GM21390 (cell line): ENCODE data around the gene TACR2.

Experiments
- ATAC-seq: cut with Tn5 transposase; IDR thresholded peaks from one replicate; pipeline ENCODE4 v1.9.1; 2021; ENCODE audit not compliant: unreplicated experiment

TACR2 gene

GRCh38 chr10:69405221-69405620, 11.5 kb downstream of the TACR2 start:
- no peak for ATAC-seq

- no peak for ATAC-seq
These were observed 11.9 kb downstream of the TACR2 start for GRCh38 chr10:69404786-69405185.

DNA sequence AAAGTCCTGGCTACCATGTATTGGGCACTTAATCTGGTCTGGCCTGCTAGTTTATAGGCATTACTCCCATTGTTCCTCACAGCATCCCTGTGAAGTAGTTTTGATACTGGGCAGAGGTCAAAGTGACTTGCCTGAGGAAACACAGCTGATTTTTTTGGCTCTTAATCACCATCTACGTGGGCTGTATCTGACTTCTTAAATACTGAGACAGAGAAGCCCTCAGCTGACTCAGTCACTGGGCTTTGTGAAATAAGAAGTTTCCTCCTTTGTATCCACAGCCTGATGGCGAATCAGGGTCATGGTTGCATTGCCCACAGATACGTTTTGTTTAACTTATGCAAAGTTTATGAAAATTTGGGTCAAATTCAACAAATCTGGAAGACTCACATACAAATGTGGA, 13.2 kb downstream of the TACR2 start:
- no peak for ATAC-seq

- no peak for ATAC-seq
These were observed 13.7 kb downstream of the TACR2 start for GRCh38 chr10:69403066-69403465.

GRCh38 chr10:69402386-69402785, 14.3 kb downstream of the TACR2 start:
- ATAC-seq: no peak

DNA sequence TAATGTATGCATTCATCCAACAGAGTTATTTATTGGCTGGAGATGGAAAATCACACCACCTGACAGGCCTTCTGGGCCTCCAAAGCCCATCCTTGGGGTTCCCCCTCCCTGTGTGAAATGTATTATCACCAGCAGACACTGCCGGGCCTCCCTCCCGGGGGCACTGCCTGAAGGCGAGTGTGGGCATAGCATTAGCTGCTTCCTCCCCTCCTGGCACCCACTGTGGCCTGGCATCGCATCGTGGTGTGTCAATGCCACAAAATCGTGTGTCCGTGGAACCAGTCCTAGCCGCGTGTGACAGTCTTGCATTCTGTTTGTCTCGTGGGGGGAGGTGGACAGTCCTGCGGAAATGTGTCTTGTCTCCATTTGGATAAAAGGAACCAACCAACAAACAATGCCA, 15.3 kb downstream of the TACR2 start:
- ATAC-seq: no peak

- ATAC-seq: no peak
These were observed 15.8 kb downstream of the TACR2 start for GRCh38 chr10:69400936-69401335.

GRCh38 chr10:69398466-69398865, 18.3 kb downstream of the TACR2 start:
- ATAC-seq: no peak

DNA sequence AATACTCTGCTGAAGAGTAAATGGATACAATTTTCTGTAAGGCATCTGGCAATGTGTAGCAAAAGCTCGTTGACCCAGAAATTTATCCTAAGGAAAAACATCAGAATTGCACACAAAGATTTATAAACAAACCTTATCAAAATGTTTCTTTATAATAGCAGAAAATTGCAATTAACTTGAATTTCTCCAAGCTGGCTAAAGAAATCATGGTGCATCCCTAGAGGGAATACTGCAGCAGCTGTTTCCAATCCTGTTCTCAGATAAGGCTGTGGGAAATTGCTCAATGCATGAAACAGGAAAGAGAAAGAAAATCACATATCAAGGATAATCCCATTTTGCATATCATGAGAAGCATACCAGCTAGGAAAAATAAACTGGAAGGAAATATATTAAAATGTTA, 18.7 kb downstream of the TACR2 start:
- no peak for ATAC-seq

GRCh38 chr10:69394020-69394419, 22.7 kb downstream of the TACR2 start:
- no peak for ATAC-seq

DNA sequence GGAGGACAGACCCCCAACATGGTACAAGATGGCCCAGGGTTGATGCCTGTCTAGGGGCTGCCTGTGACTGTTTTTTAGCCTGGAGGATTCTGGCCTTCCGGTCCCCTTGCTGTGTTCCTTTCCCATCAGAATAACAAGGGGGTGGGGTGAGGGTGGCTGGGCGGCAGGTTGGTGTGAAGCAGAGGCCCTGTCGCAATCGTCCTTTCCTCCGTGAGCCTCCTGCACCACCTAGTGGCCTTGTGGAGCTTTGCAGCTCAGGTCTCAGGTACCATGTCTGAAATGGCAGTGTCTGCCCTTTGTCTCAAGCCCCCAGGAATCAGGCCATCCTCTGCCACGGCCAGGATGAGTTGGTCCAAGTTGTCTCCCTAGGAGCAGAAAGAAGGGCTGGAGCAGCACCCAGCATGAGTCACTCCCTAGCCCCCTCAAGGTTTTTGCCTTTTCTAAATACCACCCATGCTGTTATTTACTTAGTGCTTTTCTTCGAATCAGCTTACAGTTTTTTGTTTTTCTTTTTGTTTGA, 24.2 kb downstream of the TACR2 start:
- ATAC-seq: peak; percentile 74

- ATAC-seq: no peak
These were observed 25.6 kb downstream of the TACR2 start for GRCh38 chr10:69391158-69391557.

DNA sequence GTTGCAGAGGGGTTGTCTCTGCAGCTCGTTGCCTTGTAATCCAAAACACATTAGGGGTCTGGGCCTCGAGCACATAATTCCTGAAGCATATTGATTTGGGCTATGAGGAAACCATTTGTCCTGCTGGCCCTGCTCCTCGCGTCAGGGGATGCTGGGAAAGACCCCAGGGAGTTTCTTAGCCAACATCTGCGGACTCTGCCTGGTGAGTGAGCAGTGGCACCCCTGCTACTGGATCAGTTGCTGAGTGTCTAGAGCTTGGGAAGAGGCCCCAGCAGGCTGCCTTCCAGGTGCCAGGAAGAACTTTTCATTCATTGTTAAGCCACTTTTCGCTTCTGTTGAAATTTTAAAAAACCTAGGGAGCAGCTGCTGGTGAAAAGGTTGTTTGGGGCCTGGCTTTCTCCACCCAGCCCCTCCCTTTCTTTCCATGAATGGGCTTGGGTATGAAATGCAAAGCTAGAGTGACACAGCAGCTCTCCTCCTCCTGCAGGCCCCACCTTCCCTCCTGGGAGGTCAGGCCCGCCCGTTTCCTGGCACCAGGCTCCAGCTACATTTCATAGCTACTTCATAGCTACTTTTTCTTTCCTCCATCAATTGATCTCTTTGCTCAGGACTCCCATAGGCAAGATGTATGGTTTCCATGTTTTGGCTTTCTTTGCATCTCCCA, 26.8 kb downstream of the TACR2 start:
- ATAC-seq: no peak

- ATAC-seq: no peak
These were observed 28.2 kb downstream of the TACR2 start for GRCh38 chr10:69388488-69388887.

- no peak for ATAC-seq
These were observed 29.2 kb downstream of the TACR2 start for GRCh38 chr10:69387500-69387899.

- no peak for ATAC-seq
These were observed 31.0 kb downstream of the TACR2 start for GRCh38 chr10:69385454-69386350.

DNA sequence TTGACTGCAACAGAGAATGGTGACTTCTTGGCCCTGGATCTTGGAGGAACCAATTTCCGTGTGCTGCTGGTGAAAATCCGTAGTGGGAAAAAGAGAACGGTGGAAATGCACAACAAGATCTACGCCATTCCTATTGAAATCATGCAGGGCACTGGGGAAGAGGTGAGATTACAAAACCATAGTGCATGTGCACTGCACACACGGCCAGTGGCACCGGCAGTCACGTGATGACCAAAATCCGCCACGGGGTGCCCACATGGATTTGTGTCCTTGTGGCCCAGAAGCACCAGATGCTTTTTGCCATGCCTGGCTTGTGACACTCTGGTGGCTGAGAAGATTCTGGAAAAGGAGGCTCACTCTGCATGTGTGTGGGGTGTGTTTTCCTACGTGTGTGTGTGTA, 32.4 kb downstream of the TACR2 start:
- no peak for ATAC-seq

- ATAC-seq: no peak
These were observed 33.2 kb downstream of the TACR2 start for GRCh38 chr10:69383558-69383957.

- no peak for ATAC-seq
These were observed 34.2 kb downstream of the TACR2 start for GRCh38 chr10:69382382-69383117.

DNA sequence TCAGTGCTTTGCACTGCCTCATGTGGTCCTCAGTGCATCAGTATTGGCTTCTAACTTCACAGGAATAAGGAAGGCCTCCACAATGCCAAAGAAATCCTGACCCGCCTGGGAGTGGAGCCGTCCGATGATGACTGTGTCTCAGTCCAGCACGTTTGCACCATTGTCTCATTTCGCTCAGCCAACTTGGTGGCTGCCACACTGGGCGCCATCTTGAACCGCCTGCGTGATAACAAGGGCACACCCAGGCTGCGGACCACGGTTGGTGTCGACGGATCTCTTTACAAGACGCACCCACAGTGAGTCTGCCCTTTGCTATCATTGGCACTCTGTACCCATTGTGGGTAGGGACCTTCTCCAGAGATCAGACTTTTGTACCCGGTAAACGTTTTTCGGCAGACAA, 36.9 kb downstream of the TACR2 start:
- no peak for ATAC-seq

DNA sequence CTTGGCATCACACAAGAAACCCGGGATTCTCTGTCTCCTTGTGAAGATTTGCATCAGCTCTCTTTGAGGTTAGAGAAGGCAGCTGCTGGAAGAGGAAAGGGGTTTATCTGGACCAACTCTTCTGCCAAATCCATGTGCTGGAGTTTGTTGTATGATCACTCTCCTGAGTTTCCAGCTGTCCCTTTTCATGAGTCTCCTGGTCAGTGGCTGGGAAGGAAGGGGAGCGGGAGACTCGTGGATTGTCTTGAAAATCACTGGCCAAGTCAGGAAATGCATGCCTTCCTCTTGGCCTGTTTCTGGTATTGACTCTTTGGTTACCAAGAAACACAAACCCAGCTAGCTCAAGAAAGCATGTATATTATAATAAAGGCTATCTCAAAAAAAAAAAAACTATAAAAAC, 38.8 kb downstream of the TACR2 start:
- ATAC-seq: no peak

DNA sequence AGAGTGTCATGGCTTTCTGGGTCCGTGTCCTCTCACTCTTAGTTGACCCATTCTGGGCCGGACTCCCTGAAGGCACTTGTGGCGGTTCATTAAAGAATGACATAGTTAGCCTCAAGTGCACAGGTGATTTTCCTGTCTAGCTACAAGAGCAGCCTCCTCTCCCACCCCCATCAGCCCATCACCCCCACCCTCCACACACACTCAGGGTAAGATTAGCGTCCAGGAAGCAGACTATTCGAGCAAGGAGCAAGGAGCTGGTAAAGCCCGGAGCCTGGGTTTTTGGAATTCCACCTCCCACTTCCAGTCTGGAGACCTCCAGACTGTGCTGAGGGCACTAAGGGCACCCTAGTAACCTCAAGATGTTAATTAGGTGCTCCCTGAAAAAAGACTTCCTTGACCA, 39.5 kb downstream of the TACR2 start:
- no peak for ATAC-seq
